ENCODE measurements around the gene SPACA5B.
"Not testable (repeated sequence)": the region's sequence is repeated elsewhere in the genome, so short reads cannot be mapped to it uniquely, and the experiment has no call there.

Gene SPACA5B

DNA sequence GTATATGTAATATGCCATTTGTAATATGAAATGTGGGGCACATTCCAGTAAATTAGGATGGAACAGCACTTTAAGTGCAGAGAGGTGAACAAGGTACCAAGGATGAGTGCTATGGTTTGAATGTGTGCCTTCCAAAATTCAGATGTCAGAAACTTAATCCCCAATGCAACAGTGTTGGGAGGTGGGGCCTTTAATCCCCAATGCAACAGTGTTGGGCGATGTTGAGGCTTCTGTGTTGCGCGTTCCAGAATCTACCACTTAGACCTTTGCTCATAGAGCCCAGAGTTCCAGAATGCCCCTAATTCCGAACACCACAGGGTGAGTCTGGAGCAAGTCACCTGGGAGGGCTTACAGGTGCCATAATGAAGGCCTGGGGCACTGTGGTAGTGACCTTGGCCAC lies at the start of gene SPACA5B:
SPACA5B (plus strand) TSS at position 301 of the 400 bp plus-strand sequence; CDS start at position 363, 62 bp downstream.
- not testable (repeated sequence) for DNase-seq (ENCODE audit: low read depth)

DNA sequence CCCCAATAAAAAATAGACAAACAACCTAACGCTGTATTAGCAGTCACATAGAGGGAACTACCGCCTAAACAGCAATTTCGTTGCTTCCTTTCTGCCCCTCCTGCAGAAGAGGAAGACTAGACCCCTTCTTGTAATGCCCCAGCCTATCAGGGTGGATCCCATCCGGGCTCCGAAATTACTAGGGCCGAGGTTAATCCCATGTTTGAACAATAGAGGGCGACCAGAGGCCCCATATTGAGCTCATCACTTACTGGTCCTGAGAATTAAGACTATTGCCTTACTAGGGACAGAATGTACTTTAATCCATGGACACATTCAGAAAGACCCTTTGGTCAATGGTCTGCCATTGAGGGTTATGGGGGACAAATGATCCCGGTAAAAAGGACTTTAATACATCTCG lies 47.2 kb upstream of the SPACA5B start:
- peak; percentile 29 for DNase-seq (ENCODE audit: low read depth)

DNA sequence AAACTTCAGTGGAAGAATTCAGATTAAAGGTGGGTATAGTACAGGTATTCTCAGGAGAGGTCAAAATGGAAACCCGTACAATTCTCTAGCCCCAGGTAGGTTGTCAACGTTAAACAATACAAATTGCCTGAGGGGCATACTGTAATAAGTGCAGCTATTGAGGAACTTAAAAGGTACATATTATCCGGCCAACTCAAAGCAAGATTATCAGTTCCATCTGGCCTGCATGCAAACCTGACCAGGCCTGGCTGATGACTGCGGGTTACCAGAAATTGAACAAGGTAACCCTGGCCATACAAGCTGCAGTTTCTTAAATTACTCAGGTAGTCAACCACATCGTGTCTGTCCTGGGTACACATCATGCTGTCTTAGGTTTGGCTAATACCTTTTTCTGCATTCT lies 46.7 kb upstream of the SPACA5B start:
- no peak for DNase-seq (ENCODE audit: low read depth)

DNA sequence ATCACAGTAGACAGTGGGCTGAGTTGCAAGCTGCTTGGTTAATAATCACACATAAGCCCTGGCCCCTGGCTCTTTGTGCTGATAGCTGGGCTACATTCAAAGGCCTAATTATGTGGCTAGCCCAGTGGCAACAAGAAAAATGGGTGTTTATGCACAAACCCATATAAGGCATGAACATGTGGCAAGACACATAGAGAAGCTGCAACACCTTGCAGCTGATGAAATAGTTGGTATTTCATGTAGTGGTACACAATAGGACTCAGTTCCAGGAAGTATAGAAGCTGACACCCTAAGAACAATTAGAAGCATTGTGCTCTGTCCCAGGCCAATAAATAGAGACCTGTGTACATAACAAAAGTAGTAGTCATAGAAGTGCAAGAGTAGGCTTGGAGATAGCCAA lies 44.3 kb upstream of the SPACA5B start:
- peak; percentile 26 for DNase-seq (ENCODE audit: low read depth)

DNA sequence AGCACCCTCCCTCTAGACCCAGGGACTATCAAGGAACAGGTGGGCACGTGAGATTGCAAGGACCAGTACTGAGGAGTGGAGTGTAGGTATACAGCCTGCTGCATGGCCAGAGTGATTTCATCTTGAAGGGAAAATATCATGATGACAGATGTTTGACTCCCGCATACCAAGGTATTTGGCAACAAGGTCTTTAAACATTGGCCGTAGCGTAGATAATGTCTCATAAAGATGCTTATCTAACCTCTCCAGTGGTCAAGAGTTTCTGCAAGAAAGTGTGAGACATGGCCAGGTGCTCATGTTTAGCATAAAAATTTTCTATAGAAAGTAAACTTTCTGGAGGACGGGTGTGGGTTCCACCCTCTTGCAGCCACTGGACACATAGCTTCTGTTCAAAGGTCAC lies 40.3 kb upstream of the SPACA5B start:
- DNase-seq (ENCODE audit: low read depth), result peak; percentile 58

DNA sequence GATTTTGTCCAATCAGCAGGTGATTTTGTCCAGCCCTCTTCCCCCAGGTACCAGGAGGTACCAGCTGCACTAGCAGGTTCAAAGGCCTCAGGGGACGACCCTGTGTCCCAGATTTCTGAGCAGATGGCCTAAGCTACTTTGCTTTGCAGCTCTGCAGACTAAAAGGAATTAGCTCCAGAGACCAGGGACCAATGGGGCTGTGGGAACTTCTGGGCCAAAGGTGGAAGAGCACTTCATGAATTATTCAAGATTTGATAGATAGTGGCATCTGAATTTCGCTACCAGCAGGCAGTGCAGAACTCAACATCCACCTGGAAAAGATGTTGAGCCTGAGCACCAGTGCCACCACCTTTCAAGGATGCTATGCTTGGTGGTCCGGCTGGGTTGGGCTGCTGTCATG lies 37.9 kb upstream of the SPACA5B start:
- DNase-seq (ENCODE audit: low read depth), result not testable (repeated sequence)

DNA sequence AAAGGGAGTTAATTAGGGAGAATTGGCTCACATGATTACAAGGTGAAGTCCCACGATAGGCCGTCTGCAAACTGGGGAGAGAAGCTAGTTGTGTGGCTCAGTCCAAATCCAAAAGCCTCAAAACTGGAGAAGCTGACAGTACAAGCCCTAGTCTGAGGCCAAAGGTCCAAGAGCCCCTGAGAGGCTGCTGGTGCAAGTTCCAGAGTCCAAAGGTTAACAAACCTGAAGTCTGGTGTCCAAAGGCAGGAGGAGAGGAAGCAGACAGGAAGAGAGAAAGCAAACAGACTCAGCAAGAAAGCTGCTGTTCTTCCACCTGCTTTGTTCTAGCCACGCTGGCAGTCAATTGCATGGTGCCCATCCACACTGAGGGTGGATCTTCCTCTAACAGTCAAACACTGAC lies 29.0 kb upstream of the SPACA5B start:
- DNase-seq (ENCODE audit: low read depth), result no peak

DNA sequence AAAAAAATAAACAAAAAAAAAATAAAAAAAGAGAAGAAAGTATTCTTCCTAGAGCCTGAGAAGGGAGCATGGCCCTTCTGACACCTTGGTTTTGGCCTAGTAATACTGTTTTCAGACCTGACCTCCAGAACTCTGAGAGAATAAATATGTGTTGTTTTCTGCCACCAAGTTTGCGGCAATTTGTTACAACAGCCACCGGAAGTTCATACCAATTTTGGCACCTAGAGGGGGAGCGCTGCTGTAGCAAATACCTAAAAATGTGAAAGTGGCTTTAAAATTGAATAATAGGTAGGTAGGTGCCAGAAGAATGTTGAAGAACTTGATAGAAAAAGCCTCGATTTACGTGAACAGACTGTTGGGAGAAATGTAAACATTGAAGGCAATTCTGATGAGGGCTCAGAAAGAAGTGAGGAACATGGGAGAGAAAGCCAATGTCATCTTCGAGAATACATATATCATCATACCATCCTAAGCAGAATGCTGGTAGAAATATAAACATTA lies 27.5 kb upstream of the SPACA5B start:
- DNase-seq (ENCODE audit: low read depth), result no peak

DNA sequence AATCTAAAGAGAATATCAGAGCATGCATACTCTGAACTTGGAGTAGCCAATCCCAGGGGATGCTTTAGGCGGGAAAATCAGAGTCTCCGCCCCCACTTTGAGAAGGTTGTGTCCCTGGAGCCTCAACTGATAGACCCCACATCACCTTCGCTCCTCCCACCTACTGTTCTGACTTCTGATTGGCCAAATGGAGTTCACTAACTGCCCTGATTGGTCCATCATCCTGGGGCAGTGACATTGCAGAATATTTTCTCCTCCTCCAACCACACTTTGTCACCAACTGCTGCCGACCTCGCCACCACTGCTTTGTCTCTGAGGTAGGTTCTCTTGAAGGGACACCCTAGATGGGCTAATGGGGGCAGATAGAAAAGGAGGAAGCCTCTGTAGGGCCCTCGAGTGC lies 22.7 kb upstream of the SPACA5B start:
- DNase-seq (ENCODE audit: low read depth), result no peak

DNA sequence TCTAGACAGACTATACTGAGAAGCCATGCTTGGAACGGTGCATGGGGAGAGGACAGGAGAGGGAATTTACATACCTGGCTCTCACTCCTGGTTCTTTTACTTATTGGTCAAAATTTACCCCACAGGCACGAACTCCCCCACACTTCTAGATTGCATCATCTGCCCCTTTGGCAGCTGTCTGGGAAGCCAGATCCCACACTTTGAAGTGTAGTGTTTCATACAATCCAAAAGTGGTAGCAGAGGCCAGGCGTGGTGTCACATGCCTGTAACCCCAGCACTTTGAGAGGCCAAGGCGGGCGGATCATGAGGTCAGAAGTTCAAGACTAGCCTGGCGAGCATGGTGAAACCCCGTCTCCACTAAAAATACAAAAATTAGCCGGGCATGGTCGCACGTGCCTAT lies 5.1 kb upstream of the SPACA5B start:
- not testable (repeated sequence) for DNase-seq (ENCODE audit: low read depth)

DNA sequence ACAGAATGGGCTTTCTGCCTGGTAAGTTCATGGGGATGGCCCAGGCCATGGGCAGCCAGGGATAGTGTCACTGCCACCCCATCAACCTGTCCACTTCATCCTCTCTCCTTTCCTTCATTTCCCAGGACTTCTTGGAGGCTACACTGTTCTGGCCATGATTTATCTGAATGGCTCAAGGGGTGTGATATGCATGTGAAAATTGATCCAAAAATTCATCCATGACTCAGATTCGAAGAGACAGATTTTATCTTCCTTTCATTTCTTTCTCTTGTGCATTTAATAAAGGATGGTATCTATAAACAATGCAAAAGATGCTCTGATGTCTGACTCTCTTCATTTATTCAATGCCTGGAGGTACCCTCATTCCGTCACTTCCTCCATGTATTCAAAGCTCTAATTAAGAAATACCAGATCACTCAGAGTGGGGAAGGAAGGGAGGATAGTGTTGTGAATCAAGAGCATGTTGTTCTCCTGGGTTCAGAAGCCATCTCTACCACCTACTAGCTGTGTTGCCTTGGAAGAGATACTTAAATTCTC lies 1.9 kb downstream of the SPACA5B start:
- not testable (repeated sequence) for DNase-seq (ENCODE audit: low read depth)

DNA sequence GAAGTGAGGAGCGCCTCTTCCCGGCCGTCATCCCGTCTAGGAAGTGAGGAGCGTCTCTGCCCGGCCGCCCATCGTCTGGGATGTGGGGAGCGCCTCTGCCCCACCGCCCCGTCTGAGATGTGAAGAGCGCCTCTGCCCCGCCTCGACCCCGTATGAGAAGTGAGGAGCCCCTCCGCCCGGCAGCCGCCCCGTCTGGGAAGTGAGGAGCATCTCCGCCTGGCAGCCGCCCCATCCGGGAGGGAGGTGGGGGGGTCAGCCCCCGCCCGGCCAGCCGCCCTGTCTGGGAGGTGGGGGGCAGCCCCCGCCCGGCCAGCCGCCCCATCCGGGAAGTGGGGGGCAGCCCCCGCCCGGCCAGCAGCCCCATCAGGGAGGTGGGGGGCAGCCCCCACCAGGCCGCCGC lies 8.7 kb downstream of the SPACA5B start:
- DNase-seq (ENCODE audit: low read depth), result not testable (repeated sequence)

DNA sequence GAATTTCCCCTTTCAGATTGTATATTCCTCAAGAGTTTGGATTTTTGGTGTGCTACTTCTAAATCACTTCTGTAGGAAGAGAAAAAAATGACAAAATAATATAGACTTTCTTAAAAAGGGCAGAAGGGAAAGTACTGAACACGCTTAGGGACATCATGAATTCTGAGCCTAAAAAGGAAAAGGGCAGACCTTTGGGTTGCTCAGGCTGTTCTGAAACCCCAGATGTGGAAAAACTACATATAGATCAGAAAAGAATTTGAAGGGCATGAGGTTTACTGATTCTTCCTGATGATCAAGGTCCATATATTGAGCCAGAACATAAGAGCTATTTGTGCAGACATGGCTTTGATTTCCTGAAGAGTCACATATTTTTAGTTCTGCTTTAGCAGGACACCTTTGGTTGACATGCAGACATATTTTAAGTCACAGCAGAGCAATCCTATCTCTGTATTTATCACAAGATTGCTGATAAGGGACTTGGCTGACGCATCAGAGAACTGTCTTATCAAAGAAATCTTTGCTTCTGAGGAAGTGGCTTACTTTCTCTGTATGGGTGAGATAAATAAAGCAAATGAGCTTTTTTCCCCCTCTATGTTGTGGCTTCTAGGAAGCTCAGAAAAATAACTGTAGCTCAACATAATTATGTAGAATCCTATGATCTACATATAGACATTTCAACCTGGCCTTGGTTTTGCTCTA lies 11.5 kb downstream of the SPACA5B start:
- DNase-seq (ENCODE audit: low read depth), result not testable (repeated sequence)

DNA sequence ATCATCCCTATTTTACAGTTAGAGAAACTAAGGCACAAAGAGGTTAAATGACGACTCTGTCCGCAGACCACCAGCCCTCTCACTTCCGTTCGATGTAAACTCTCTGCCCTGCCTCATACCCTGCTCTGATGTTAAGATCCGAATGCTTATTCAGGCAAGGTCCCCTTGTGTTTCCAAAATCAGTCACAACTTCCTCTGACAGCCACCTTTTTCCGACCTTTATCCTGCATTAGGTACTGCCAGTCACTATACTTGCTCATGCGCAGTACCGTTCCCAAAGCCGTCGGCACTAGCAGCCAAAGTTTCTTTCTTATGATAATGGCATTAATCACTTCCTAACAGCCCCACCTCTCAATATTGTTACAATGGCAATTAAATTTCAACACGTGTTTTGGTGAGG lies 12.3 kb downstream of the SPACA5B start:
- DNase-seq (ENCODE audit: low read depth), result not testable (repeated sequence)

DNA sequence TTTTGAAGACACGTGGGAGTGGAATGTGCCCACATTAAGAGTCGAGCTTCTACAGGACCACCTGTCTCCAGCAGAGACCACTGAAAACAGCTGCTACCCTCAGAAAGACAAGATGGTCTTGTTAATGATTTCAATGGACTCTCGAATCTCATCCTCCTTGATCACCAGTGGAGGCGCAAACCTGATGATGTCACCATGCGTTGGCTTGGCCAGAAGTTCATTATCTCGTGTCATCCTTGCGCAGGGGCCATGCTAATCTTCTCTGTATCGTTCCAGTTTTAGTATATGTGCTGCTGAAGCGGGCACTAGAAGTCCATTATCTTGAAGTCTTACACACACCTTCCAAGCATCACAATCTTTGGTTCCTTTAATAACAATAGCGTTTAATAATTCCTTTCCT lies 23.3 kb downstream of the SPACA5B start:
- DNase-seq (ENCODE audit: low read depth), result no peak

DNA sequence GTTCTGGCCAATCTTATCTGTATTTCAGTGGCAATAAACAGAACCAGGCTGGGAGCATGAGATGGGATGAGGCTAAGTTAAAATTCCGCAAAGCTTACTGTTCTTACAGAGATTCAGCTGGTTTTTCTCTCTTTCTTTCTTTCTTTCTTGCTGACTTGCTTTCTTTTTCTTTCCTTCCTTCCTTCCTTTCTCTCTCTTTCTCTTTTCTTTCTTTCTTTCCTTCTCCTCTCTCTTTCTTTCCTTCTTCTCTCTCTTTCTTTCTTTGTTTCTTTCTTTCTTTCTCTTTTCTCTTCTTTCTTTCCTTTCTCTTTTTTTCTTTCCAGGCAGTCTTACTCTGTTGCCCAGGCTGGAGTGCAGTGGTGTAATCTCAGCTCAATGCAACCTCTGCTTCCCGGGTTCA lies 24.4 kb downstream of the SPACA5B start:
- DNase-seq (ENCODE audit: low read depth), result no peak

DNA sequence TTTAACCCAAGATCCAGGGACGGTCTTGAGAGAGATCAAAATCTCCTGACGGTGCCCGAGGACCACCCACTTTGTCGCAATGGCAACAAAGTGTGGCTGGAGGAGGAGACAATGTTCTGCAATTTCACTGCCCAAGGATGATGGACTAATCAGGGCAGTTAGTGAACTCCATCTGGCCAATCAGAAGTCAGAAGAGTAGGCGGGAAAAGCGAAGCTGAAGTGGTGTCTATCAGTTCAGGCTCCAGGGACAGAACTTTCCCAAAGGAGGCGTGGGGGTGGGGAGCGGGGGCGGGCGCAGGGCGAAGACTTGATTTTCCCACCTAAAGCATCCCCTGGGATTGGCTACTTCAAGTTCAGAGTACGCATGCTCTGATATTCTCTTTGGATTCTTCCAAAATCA lies 25.6 kb downstream of the SPACA5B start:
- no peak for DNase-seq (ENCODE audit: low read depth)

DNA sequence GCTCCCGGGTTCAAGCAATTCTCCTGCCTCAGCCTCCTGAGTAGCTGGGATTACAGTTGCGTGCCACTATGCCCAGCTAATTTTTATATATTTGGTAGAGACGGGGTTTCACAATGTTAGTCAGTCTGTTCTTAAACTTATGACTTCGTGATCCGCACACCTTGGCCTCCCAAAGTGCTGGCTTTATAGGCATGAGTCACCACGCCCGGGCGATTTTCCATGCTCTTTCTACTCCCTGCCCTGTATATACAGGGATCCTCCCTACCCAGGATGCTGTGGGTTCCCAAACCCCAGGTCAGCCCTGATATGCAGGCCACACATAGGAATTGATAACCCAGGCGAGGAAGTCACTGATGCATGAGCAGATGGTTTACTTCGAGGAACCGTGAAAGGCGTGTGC lies 34.8 kb downstream of the SPACA5B start:
- DNase-seq (ENCODE audit: low read depth), result no peak

DNA sequence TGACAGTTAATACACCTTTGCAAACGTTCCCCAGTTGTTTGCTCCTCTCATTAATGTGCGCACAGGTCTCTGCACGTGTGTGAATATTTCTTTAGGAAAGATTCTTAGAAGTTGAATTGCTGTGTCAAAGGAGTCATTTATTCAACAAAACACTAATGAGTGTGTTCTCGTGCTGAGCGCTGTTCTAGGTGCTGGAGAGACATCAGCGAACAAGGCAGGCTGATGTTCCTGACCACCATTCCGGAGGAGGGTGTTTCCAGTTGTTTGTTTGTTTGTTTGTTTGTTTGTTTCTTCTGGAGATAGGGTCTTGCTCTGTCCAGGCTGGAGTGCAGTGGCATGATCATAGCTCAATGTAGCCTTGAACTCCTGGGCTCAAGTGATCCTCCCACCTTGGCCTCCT lies 35.9 kb downstream of the SPACA5B start:
- not testable (repeated sequence) for DNase-seq (ENCODE audit: low read depth)

DNA sequence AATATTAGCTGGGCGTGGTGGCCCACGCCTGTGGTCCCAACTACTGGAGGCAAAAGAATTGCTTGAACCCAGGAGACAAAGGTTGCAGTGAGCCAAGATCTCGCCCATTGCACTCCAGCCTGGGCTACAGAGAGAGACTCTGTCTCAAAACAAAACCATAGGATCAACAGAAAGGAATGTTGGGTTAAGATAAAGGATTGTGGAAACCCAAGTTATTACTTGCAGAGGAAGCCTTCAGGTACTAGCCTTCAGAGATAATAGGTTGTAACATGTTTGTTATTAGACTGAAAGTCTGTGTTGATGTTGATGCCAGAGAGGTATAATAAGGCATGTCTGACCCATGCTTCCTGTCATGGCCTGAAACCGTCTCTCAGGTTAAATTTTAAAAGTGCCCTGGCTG lies 49.3 kb downstream of the SPACA5B start:
- DNase-seq (ENCODE audit: low read depth), result no peak

DNA sequence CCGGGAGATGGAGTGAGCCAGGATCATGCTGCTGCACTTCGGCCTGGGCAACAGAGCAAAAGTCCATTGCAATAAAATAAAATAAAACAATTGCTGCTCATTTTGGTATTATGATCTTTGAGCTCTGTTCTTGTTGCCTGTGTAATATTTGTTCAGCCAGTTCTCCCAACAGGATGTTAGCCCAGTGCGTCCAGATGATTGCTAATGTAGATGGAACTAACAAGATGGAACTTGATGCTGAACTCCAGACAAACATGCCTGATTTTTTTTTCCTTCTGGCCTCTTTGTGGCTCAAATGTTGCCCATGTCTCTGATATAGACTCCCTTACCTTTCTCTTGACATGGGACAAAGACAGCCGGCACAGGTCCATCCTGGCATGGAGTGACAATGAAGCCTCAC lies 50.4 kb downstream of the SPACA5B start:
- DNase-seq (ENCODE audit: low read depth), result no peak

DNA sequence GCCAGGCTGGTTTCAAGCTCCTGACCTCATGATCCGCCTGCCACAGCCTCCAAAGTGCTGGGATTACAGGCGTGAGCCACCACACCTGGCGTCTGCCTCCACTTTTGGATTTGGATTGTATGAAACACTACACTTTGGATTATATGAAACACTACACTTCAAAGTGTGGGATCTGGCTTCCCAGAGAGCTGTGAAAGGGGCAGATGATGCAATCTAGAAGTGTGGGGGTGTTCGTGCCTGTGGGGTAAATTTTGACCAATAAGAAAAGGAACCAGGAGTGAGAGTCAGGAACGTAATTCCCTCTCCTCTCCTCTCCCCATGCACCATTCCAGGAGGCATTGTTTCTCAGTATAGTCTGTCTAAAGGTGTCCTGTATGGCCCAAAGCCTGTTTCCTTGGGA lies 51.5 kb downstream of the SPACA5B start:
- not testable (repeated sequence) for DNase-seq (ENCODE audit: low read depth)

Measured in amniotic epithelial cell (primary cell).